GM19240 (cell line): ENCODE measurements around the gene PRELID3B.

Source experiments
- DNase-seq: peaks from one replicate; pipeline ENCODE4 v3.0.0; 2011; ENCODE audit warnings: low spot score; ENCODE audit not compliant: insufficient read length

The PRELID3B gene

GRCh38 chr20:58996226-58996611, 46.4 kb downstream of the PRELID3B start:
- DNase-seq: no peak

- no peak for DNase-seq
Measured at GRCh38 chr20:58995461-58996225, 46.9 kb downstream of the PRELID3B start.

- no peak for DNase-seq
Measured at GRCh38 chr20:58994390-58995159, 48.0 kb downstream of the PRELID3B start.

GRCh38 chr20:58993332-58994248, 49.0 kb downstream of the PRELID3B start:
- no peak for DNase-seq

GRCh38 chr20:58992911-58993310, 49.7 kb downstream of the PRELID3B start:
- no peak for DNase-seq

GRCh38 chr20:58991715-58992114, 50.9 kb downstream of the PRELID3B start:
- no peak for DNase-seq

GRCh38 chr20:58990651-58991445, 51.7 kb downstream of the PRELID3B start:
- DNase-seq: no peak

GRCh38 chr20:58989196-58989595, 53.4 kb downstream of the PRELID3B start:
- DNase-seq: no peak

GRCh38 chr20:58988565-58988882, 54.1 kb downstream of the PRELID3B start:
- DNase-seq: no peak

- DNase-seq: no peak
Measured at GRCh38 chr20:58987790-58988564, 54.6 kb downstream of the PRELID3B start.

- DNase-seq: no peak
Measured at GRCh38 chr20:58986968-58987517, 55.5 kb downstream of the PRELID3B start.

- no peak for DNase-seq
Measured at GRCh38 chr20:58986286-58986967, 56.2 kb downstream of the PRELID3B start.

- DNase-seq: no peak
Measured at GRCh38 chr20:58985656-58986055, 56.9 kb downstream of the PRELID3B start.

- DNase-seq: no peak
Measured at GRCh38 chr20:58984691-58985090, 57.9 kb downstream of the PRELID3B start.
